Measurements from ENCODE around the gene FBXL17. TPM values are rescaled to one million over a fixed set of nuclear protein-coding genes. Genes with fewer than 3 reads are reported as not detected.

Gene FBXL17
- total and polyA plus RNA-seq, 2 of the 4 experiments (the other 2 are of a cell fraction), result 3.9 to 8.1 TPM

DNA sequence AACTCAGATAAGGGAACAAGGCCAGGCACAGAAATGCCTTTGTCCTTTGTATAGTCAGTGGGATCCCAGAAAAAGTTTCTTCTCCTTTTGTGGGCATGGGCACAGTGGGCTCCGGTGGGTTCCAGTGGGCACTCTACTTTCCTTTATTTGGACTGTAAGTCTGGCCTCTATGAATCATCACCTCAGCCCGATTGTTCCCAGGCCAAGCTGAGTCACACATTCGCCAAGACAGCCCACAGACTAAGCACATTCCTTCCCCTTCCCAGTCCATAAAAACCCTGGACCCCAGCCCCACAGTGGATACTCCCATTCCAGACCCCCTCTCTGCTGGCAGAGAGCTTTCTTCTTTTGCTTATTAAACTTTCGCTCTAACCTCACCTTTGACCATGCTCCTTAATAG, 165.0 kb downstream of the FBXL17 start:
- H3K4ac ChIP-seq (ENCODE audit: low read depth, low read length), result no peak overlapping the region
- no peaks in the 10 kb centered on the region for H4K20me1 ChIP-seq (ENCODE audit: insufficient read depth, low read length)
- H2BK20ac ChIP-seq (ENCODE audit: low read depth, low read length), result no peak overlapping the region
- H3K9me1 ChIP-seq (ENCODE audit: insufficient read depth, low read length), result no peaks in the 10 kb centered on the region
- no peak overlapping the region for H4K8ac ChIP-seq (ENCODE audit: low read depth in 2 of 2, low read length in 2 of 2)
- no peak overlapping the region for H3K23ac ChIP-seq (ENCODE audit: low read depth, low read length)
- H4K91ac ChIP-seq (ENCODE audit: insufficient read depth, low read depth, low read length), result no peak overlapping the region
- H3K27me3 ChIP-seq (ENCODE audit: control insufficient read depth, insufficient read depth, low read length), result no peaks in the 10 kb centered on the region
- H2AK9ac ChIP-seq (replicated peaks; ENCODE audit: low read depth, low read length, poor library complexity), result no peak overlapping the region
- TF ChIP-seq POLR2A (IDR thresholded peaks at IDR 0.05; ENCODE audit: low read depth, low read length) (no peak), FOS (IDR thresholded peaks at IDR 0.05; ENCODE audit: low read depth, low read length) (0 out of 2 replicates have a peak, but pooled peaks have one; percentile 11)
- H3K79me1 ChIP-seq (ENCODE audit: low read depth in 1 of 2, low read length in 2 of 2), result no peaks in the 10 kb centered on the region
- H2BK15ac ChIP-seq (ENCODE audit: low read depth, low read length), result no peak overlapping the region
- H4K5ac ChIP-seq (ENCODE audit: low read depth, low read length), result no peak overlapping the region
- H3K4me3 ChIP-seq (ENCODE audit: insufficient read depth, low read depth, low read length), result no peak overlapping the region
- dilution Hi-C loops (cut with HindIII; ENCODE audit: low sequenced_read_pairs, unreplicated experiment) (no loop called here), in situ Hi-C loops (cut with MboI; ENCODE audit: low sequenced_read_pairs) (no loop called here), intact Hi-C loops (cut with micrococcal nuclease) (no loop called here)
- no peak overlapping the region for H3K9ac ChIP-seq (ENCODE audit: low read depth, low read length)
- DNase-seq (peak; percentile 65), ATAC-seq (ENCODE audit: low read depth) (peak; percentile 55)
- peaks cover 4% of the 10 kb centered on the region; the same call in 1 of the 2 replicates for H3K4me1 ChIP-seq (ENCODE audit: control insufficient read depth, insufficient read depth, low read length)
- whole genome bisulfite sequencing, 2 experiments (ENCODE audit: extremely low coverage in 2 of 2, insufficient read length in 1 of 2), result 40% methylated on average over 2 of the region's 4 CpGs; no CpG with 5 or more reads in 1 of the 2 experiments
- no peak overlapping the region for H3K14ac ChIP-seq (replicated peaks; ENCODE audit: low read depth, low read length)
- no peak overlapping the region for H3K18ac ChIP-seq (ENCODE audit: low read depth, low read length)
- CTCF ChIA-PET, result no interaction called here
- H2AFZ ChIP-seq (replicated peaks; ENCODE audit: low read length, poor library complexity), result no peak overlapping the region
- no peak overlapping the region for H3K27ac ChIP-seq (ENCODE audit: insufficient read depth, low read length)
- no peak overlapping the region for H3K56ac ChIP-seq (ENCODE audit: extremely low read depth, insufficient read depth, low read length)
- POLR2A ChIA-PET (ENCODE audit: unreplicated experiment), result no interaction called here
- H2BK120ac ChIP-seq (ENCODE audit: low read depth, low read length), result no peak overlapping the region
- no peaks in the 10 kb centered on the region for H3K9me3 ChIP-seq (ENCODE audit: control insufficient read depth, insufficient read depth, low read length)
- H2BK5ac ChIP-seq (ENCODE audit: low read depth, low read length, poor library complexity, severe bottlenecking), result no peak overlapping the region
- no TSS peak for BruUV-seq (replicated peaks)
- H3K4me2 ChIP-seq (ENCODE audit: low read depth, low read length), result no peak overlapping the region
- H3K36me3 ChIP-seq (ENCODE audit: control insufficient read depth, insufficient read depth, low read length), result no peaks in the 10 kb centered on the region
- no peak overlapping the region for H2AK5ac ChIP-seq (ENCODE audit: low read depth, low read length)

Data from IMR-90 (cell line).